Hepatic stellate cell (primary cell): ENCODE results near the gene CCDC13.
A peak's percentile ranks its signal among the peaks of the same experiment; 100 is the strongest.

Experiments
- DNase-seq: peaks from one replicate; pipeline ENCODE4 v3.0.0; 2011; ENCODE audit warnings: low spot score

Gene CCDC13

GRCh38 chr3:42799376-42799775 is 26.3 kb upstream of the CCDC13 start:
- no peak for DNase-seq

GRCh38 chr3:42796332-42796885 is 23.4 kb upstream of the CCDC13 start:
- no peak for DNase-seq

DNA sequence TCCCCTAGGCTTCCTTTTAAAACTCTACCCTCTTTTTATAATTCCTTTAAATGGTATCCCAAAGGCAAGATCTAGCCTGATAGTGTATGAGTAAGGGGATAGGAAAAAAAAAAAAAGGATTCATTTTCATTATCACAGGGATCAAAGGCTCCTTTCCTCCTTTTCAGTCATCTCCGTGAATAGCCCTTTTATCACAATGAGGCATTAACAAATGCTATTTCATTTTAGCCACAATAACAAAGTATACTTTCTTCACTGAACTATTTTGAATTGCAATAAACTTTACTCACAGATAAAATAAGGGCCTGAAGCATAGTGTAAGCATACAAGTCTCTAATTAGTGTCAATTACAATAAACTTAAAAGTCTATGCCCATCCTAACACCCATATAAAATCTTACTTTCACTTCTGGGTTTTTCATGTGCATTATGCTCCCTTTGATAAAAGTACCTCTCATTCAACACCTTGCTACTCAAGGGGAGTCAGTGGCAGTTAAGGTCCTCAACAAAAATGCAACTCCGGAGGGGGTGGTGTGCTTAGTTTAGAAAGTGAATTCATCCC is 22.6 kb upstream of the CCDC13 start:
- DNase-seq, result no peak

DNA sequence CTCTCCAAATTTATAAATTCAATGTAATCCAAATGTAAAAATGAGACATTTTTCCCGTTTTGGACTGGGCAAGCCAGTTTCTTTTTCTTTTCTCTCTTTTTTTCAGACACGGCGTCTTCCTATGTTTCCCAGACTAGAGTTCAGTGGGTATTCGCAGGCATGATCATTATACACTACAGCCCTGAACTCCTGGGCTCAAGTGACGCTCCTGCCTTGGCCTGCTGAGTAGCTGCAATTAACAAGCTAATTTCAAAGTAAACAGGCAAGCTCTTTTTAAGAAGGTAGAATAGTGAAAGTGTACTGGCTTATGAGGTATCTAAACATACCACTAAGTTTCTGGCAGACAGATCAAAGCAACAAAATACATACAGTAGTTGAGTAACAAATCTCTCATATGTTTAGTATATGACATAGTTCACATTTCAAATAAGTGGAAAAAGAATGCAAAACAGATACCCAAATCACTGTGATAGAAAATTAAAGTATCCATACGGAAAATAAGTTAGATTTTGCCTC is 17.7 kb upstream of the CCDC13 start:
- DNase-seq, result no peak

DNA sequence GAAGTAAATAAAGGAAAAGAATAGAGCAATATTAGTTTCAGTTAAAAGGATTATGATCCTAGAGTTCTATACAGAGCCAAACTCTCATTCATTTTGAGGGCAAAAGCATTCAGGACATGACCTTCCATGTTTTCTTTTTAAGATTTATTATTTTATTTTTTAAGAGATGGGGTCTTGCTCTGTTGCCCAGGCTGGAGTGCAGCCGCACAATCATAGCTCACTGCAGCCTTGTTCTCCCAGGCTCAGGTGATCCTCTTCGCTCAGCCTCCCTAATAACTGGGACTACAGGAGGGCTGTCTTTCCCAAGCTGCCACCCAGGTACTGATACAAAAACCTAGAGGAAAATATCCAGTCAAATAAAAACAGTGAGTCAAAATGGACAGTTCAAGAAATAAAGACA is 13.6 kb upstream of the CCDC13 start:
- DNase-seq, result no peak

DNA sequence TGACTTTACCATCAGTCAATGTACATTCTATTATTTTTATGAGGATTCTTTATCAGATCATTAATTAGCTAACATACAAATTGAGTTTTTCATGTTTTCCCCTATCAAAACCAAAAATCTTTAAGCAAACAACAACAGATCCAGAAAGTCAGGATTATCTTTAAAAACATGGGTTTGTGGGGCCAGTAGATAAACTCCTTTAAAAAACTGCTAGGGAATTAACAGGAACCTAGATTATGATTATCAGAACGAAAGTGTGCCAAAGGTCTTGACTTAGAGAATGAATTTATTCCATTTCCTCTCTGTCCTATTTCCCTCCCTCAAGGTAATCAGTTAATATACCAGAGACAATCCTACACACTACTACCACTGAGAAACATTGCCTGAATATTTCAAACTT is 13.2 kb upstream of the CCDC13 start:
- DNase-seq, result no peak

GRCh38 chr3:42780892-42781700 is 8.0 kb upstream of the CCDC13 start:
- peak; percentile 61 for DNase-seq

- DNase-seq, result no peak
These were observed 7.3 kb upstream of the CCDC13 start for GRCh38 chr3:42780398-42780797.

DNA sequence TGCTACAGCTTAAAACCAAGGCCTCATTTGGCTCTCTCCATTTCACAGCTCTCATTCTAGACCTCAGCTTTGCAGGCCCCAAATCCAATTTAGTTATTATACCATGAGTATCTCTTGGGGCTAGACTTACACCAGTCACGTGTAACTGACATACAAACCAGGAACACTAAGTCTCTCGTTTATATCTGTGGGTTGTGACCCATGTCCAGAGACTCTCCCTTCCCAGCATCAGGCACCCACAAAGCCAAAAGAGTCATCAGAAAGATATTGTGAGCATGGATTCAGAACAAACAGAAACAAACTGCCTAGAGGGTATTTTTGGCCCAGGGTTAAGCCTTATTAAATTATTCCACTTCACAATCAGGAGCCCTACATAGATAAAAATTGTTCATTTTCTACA is 5.6 kb upstream of the CCDC13 start:
- peak; percentile 71 for DNase-seq

GRCh38 chr3:42773409-42773751 is 327 bp upstream of the CCDC13 start:
- DNase-seq, result no peak

- no peak for DNase-seq
These were observed 1.8 kb downstream of the CCDC13 start for GRCh38 chr3:42771271-42771670.

GRCh38 chr3:42769477-42770131 is 3.4 kb downstream of the CCDC13 start:
- DNase-seq, result no peak

- no peak for DNase-seq
These were observed 8.3 kb downstream of the CCDC13 start for GRCh38 chr3:42764561-42765295.

- no peak for DNase-seq
These were observed 8.9 kb downstream of the CCDC13 start for GRCh38 chr3:42764115-42764514.

GRCh38 chr3:42763021-42763420 is 10.0 kb downstream of the CCDC13 start:
- DNase-seq, result no peak

DNA sequence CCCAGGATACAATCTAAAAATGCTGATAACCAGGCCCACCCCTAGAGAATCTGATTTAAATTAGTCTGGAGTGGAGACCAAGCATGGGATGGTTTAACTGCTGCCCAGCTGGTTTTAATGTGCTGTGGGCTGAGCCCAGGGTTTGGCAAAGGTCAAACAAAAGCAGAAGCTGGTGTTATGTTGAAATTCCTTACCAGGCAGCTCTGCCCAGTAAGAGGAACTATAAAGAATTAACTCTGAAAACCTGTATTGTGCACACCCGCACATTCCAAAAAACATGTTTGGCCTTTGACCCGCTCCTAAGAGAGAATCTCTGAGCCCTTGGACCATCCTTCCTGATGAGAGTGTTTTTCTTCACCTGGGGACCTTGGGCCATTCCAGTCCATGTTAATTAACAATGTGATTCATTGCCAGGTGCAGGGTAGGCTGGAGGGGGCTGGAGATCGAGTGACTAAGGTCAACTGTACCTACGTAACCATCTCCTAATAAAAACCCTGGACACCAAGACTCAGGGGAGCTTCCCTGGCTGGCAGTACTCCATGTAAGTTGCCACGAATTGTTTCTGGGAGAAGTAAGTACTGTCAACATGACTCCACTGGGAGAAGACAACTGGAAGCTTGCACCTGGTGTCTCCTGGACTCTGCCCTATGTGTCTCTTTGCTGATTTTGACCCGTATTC is 10.9 kb downstream of the CCDC13 start:
- no peak for DNase-seq

DNA sequence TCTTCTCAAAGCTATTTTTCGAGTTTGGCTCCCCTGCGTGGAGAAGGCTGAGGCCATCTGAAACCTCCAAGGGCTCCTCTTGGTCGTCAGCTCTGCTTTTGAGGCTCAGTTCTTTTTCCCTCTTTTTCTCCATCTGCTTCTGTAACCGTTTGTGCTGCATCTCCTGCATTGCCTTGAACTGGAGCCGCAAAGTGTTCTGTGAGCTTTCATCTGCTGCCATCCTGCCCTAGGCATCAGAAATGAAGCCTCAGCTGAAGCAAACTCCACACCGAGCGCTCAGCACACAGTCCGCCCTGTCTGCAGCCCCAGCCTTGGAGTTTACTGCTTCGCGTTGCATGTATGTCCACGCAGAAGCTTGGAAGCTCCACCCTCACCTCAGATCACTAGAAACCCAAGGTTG is 14.9 kb downstream of the CCDC13 start:
- DNase-seq, result no peak

DNA sequence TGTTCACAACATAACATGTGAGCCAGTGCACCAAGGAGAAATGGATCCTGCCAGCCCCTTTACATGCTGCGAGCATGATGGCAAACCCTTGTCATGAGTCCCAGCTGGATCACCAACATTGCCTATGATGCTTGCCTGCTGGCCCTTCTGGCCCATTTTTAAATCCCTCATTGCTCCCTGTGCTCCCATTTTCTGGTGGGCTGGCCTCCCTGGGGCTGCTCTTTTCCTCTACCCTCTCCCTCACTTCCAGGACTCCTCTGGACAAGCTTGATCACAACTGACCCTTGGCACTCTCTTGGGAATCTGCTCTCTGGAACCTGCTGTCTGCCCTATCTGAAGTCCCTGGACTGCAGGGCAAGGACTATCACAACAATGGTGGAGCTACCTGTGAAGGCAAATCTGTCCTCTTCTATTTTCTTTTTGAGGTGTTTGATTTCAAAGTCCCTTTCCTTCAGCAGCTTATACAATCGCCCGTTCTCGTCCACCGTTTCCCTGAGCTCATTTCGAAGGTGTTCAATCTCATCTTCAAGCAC is 16.3 kb downstream of the CCDC13 start:
- DNase-seq, result no peak

- DNase-seq, result peak; percentile 40
These were observed 17.1 kb downstream of the CCDC13 start for GRCh38 chr3:42755681-42756578.

- DNase-seq, result no peak
These were observed 19.3 kb downstream of the CCDC13 start for GRCh38 chr3:42753757-42754156.
